ENCODE data around the gene MMP1.

GRCh38 chr11:102784380-102784779, 13.6 kb downstream of the MMP1 start:
- TF ChIP-seq, protein P1, sequence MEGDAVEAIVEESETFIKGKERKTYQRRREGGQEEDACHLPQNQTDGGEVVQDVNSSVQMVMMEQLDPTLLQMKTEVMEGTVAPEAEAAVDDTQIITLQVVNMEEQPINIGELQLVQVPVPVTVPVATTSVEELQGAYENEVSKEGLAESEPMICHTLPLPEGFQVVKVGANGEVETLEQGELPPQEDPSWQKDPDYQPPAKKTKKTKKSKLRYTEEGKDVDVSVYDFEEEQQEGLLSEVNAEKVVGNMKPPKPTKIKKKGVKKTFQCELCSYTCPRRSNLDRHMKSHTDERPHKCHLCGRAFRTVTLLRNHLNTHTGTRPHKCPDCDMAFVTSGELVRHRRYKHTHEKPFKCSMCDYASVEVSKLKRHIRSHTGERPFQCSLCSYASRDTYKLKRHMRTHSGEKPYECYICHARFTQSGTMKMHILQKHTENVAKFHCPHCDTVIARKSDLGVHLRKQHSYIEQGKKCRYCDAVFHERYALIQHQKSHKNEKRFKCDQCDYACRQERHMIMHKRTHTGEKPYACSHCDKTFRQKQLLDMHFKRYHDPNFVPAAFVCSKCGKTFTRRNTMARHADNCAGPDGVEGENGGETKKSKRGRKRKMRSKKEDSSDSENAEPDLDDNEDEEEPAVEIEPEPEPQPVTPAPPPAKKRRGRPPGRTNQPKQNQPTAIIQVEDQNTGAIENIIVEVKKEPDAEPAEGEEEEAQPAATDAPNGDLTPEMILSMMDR (conservative IDR thresholded peaks at IDR 0.05): no peak
- TF ChIP-seq ZFX (IDR thresholded peaks at IDR 0.05): no peak

All from C4-2B (cell line).